ENCODE results near the gene TSPAN9. TPM values are rescaled to one million over a fixed set of nuclear protein-coding genes. Genes with fewer than 3 reads are reported as not detected.
A peak's percentile ranks its signal among the peaks of the same experiment; 100 is the strongest.

TSPAN9 gene
- total RNA-seq, 2 donors from 2014 or later: 39.5 to 50.2 TPM

GRCh38 chr12:3165078-3165980, 88.2 kb downstream of the TSPAN9 start:
- no peak for ATAC-seq (ENCODE audit: insufficient number of reproducible peaks, low FRiP score, low read depth)

GRCh38 chr12:3167636-3168035, 90.5 kb downstream of the TSPAN9 start:
- DNase-seq (ENCODE audit: low spot score): no peak
- Histone ChIP-seq H3K4me3 (no peak overlapping the region), H3K9me3 (no peaks in the 10 kb centered on the region), H3K27ac (no peak overlapping the region), H3K36me3 (no peaks in the 10 kb centered on the region), H3K4me1 (ENCODE audit: control insufficient read depth in 1 of 2, low read depth in 2 of 2) (peaks cover 0 to 4% of the 10 kb centered on the region in 2 donors), H3K27me3 (replicated peaks; ENCODE audit: insufficient read depth) (no peaks in the 10 kb centered on the region)
- TF ChIP-seq CTCF (IDR thresholded peaks at IDR 0.05): no peak
- ATAC-seq (ENCODE audit: insufficient number of reproducible peaks, low FRiP score, low read depth): no peak

More at GRCh38 chr12:3165078-3165980, 88.2 kb downstream of the TSPAN9 start:
- no peaks in the 10 kb centered on the region for H3K27me3 ChIP-seq (replicated peaks; ENCODE audit: insufficient read depth)
- no peak overlapping the region for H3K4me3 ChIP-seq
- TF ChIP-seq CTCF (IDR thresholded peaks at IDR 0.05): no peak
- no peaks in the 10 kb centered on the region for H3K36me3 ChIP-seq
- no peak for DNase-seq (ENCODE audit: low spot score)
- H3K27ac ChIP-seq: no peak overlapping the region
- no peaks in the 10 kb centered on the region for H3K9me3 ChIP-seq
- H3K4me1 ChIP-seq (ENCODE audit: control insufficient read depth in 1 of 2, low read depth in 2 of 2): peaks cover 0 to 2% of the 10 kb centered on the region in 2 donors

- Histone ChIP-seq H3K4me1 (ENCODE audit: control insufficient read depth in 1 of 2, low read depth in 2 of 2) (peaks cover 0 to 4% of the 10 kb centered on the region in 2 donors), H3K9me3 (no peaks in the 10 kb centered on the region), H3K4me3 (no peak overlapping the region), H3K27me3 (replicated peaks; ENCODE audit: insufficient read depth) (no peaks in the 10 kb centered on the region), H3K36me3 (no peaks in the 10 kb centered on the region), H3K27ac (no peak overlapping the region)
- TF ChIP-seq CTCF (IDR thresholded peaks at IDR 0.05): no peak
- ATAC-seq (ENCODE audit: insufficient number of reproducible peaks, low FRiP score, low read depth): no peak
- peak; percentile 32 for DNase-seq (ENCODE audit: low spot score)
These were observed 91.3 kb downstream of the TSPAN9 start for GRCh38 chr12:3168223-3169221.

GRCh38 chr12:3170423-3171194, 93.4 kb downstream of the TSPAN9 start:
- Histone ChIP-seq H3K36me3 (no peaks in the 10 kb centered on the region), H3K27ac (peak overlapping the region; percentile 19 to 65), H3K4me3 (no peak overlapping the region), H3K4me1 (ENCODE audit: control insufficient read depth in 1 of 2, low read depth in 2 of 2) (peaks cover 0 to 4% of the 10 kb centered on the region in 2 donors), H3K9me3 (no peaks in the 10 kb centered on the region), H3K27me3 (replicated peaks; ENCODE audit: insufficient read depth) (no peaks in the 10 kb centered on the region)
- peak; percentile 52 for ATAC-seq (ENCODE audit: insufficient number of reproducible peaks, low FRiP score, low read depth)
- DNase-seq (ENCODE audit: low spot score): no peak
- TF ChIP-seq CTCF (IDR thresholded peaks at IDR 0.05): no peak

Measured in thoracic aorta (tissue), 2 donors.